PFSK-1 (cell line): Measurements from ENCODE around the gene GFAP.

Experiments used
- FOXP2 ChIP-seq: optimal IDR thresholded peaks from 2 replicates; pipeline ENCODE3; 2011; ENCODE audit warnings: borderline replicate concordance, control low read depth, inconsistent platforms; ENCODE audit not compliant: insufficient read depth; ENCODE audit errors: extremely low read length, extremely low read depth
- POLR2AphosphoS5 ChIP-seq: IDR thresholded peaks from 2 replicates; pipeline ENCODE4 v1.6.1; 2012; ENCODE audit warnings: low read depth, mild to moderate bottlenecking, control low read depth, low read length, moderate library complexity
- SIN3A ChIP-seq: IDR thresholded peaks from 2 replicates; pipeline ENCODE4 v1.6.1; 2012; ENCODE audit warnings: mild to moderate bottlenecking, low read length, moderate library complexity, borderline replicate concordance; ENCODE audit not compliant: insufficient read depth
- TAF1 ChIP-seq: IDR thresholded peaks from 2 replicates; pipeline ENCODE4 v1.6.1; 2012; ENCODE audit warnings: low read length, control low read depth, borderline replicate concordance; ENCODE audit not compliant: insufficient read depth
- TF ChIP-seq, protein P1 (sequence below), 2 experiments: IDR thresholded peaks; 2 replicates each; pipeline versions ENCODE4 v1.6.1 to v1.8.0; 2011 to 2012; ENCODE audit warnings: low read depth in 2 of 2, low read length in 2 of 2, control low read depth in 1 of 2, inconsistent platforms in 1 of 2, mild to moderate bottlenecking in 1 of 2, moderate library complexity in 1 of 2; ENCODE audit not compliant: insufficient read depth in 1 of 2

Gene GFAP

GRCh38 chr17:44928136-44928535 lies 12.8 kb upstream of the GFAP start:
- TF ChIP-seq SIN3A (no peak), POLR2AphosphoS5 (no peak), FOXP2 (no peak), TAF1 (no peak)
- TF ChIP-seq, protein P1, sequence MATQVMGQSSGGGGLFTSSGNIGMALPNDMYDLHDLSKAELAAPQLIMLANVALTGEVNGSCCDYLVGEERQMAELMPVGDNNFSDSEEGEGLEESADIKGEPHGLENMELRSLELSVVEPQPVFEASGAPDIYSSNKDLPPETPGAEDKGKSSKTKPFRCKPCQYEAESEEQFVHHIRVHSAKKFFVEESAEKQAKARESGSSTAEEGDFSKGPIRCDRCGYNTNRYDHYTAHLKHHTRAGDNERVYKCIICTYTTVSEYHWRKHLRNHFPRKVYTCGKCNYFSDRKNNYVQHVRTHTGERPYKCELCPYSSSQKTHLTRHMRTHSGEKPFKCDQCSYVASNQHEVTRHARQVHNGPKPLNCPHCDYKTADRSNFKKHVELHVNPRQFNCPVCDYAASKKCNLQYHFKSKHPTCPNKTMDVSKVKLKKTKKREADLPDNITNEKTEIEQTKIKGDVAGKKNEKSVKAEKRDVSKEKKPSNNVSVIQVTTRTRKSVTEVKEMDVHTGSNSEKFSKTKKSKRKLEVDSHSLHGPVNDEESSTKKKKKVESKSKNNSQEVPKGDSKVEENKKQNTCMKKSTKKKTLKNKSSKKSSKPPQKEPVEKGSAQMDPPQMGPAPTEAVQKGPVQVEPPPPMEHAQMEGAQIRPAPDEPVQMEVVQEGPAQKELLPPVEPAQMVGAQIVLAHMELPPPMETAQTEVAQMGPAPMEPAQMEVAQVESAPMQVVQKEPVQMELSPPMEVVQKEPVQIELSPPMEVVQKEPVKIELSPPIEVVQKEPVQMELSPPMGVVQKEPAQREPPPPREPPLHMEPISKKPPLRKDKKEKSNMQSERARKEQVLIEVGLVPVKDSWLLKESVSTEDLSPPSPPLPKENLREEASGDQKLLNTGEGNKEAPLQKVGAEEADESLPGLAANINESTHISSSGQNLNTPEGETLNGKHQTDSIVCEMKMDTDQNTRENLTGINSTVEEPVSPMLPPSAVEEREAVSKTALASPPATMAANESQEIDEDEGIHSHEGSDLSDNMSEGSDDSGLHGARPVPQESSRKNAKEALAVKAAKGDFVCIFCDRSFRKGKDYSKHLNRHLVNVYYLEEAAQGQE (IDR thresholded peaks at IDR 0.05; ENCODE audit: insufficient read depth in 1 of 2, low read depth in 2 of 2, low read length in 2 of 2): no peak

DNA sequence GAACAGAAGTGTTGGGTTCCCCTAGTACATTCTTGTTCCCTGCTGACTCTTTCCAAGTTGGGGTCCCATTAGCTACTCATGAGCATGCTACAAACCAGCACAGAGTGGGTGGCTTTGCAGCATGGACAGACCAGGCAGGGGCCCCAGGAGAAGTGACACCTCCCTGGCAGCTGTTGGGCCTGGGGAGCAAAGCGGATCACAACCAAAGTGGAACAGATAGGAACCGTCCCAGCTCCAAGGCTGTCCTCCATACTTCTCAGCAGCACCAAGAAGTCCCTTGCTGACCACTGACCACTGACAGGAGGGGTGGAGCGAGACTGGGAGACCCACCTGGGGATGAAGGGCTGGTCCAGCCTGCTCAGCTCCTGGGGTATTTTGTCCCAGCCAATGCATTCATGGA lies 12.4 kb upstream of the GFAP start:
- TF ChIP-seq, protein P1 (IDR thresholded peaks at IDR 0.05; ENCODE audit: insufficient read depth in 1 of 2, low read depth in 2 of 2, low read length in 2 of 2): no peak
- TF ChIP-seq FOXP2: no peak
- TF ChIP-seq TAF1: no peak
- no peak for TF ChIP-seq SIN3A
- no peak for TF ChIP-seq POLR2AphosphoS5

DNA sequence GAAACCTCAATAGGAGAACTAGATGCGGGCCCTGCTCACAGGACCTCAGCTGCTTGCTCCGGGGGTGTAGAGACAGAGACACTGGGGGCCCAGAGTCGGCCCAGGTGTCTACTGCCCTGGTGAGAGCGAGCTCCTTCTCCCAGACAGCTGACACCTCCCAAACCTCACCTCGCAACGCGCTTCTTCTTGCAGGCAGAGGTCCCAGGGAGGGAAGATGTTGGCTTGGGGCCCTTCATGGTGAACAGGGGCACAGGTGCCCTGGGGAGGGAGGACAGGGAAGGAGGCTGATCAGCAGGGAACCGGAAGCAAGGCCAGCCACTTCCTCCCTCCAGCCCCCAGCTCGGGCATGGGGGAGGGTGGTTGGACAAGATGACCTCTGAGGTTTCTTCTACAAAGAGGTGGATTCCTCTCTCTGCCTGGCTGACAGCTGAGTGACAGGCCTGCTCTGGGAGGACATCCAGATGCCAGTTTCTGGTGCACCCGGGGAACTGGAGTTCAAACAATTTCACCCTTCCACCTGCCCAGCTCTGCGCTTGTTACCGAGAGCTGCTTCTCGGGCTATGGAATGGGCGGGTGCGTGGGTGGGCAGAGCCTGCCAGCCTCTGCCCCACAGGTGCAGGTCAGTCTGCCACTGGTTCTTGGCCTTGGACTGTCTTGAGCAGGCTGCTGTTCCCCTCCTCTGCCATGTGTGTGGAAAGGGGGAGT lies 11.7 kb upstream of the GFAP start:
- TF ChIP-seq FOXP2: no peak
- TF ChIP-seq SIN3A: no peak
- TF ChIP-seq, protein P1 (IDR thresholded peaks at IDR 0.05; ENCODE audit: insufficient read depth in 1 of 2, low read depth in 2 of 2, low read length in 2 of 2): no peak
- TF ChIP-seq TAF1: no peak
- TF ChIP-seq POLR2AphosphoS5: no peak

DNA sequence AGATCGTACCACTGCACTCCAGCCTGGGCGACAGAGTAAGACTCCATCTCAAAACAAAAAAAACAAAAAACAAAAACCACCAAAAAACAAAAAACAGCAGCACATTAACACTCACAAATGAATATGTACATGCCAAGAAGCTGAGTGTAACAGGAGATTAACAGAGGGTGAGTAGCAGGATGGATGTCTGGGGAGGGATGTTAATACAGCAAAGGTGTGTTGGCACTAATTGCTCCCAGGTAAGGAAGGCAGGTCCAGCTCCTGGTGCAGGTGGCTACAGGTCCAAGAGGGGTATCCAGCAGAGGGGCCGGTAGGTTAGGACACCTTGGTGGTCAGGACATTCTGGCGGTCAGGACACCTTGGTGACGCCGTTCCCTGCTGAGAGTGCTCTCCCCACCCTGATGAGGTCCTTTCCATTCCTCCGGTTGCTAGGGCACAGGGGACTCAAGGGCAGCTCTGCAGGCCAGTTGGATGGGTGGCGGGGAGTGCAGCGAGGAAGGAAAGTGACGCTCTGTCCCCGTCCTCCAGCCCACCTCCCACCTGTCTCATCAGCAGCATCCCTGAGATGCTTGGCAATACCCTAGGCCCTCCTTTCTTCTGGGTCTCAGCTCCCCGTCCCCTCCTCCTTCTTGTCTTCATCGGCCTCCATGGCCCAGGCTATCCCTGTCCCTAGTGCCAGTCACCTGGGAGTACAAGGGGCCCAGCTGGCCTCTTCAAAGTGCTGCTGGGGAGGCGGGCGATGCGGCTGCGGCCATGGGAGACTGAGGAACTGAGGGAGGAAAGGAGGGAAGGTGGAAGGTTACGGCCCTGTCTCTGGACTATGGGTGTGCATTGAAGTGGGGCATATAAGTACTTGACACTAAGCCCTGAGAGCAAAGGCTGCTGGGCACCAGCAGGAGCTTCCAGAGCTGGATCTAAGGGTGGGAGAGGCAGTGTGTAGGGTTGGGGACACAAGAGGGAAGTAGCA lies 10.7 kb upstream of the GFAP start:
- TF ChIP-seq SIN3A: no peak
- TF ChIP-seq FOXP2: no peak
- TF ChIP-seq, protein P1 (IDR thresholded peaks at IDR 0.05; ENCODE audit: insufficient read depth in 1 of 2, low read depth in 2 of 2, low read length in 2 of 2): no peak
- no peak for TF ChIP-seq TAF1
- no peak; the same call in 1 of the 2 replicates for TF ChIP-seq POLR2AphosphoS5
